Measurements from ENCODE around the gene NLRC4.
"Not testable (repeated sequence)": the region's sequence is repeated elsewhere in the genome, so short reads cannot be mapped to it uniquely, and the experiment has no call there.

Gene NLRC4

DNA sequence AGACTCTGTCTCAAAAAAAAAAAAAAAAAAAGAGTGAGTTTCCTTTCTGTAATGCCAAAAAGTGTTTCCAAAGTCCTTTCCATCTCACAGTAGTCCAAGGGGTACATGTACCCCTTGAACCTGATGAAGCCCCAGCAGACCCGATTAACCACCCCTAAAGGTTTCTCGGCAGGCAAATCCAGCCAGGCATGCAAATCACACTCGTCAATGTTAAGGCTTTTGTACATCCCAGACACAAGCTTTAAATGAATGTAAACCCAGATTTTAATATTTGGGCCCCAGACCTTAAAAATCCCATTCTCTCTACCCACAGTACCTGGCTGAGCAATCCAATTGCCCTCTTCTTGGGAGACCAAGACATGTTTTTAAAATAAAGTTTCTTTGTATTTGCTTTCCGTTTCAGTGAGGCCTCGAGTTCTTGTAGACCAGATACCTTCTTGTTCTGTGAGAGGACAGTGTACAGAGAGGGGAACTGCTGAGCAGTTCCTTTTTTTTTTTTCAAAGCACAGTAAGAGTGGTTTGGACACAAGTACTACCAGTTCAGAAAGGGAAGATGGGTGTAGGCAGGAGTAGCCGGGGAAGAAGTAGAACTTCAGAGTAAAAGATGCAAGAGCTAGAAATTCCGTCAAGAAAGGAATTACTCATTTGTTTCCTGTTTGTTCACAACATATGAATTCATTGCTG lies at the start of gene NLRC4:
Gene NLRC4, minus strand, starts transcription at position 465 of the 684 bp plus-strand sequence. CDS start 8,111 bp downstream, outside the sequence.
- DNase-seq = no peak
- intact Hi-C loops (cut with DNase I) = no loop called here

- DNase-seq = no peak
- intact Hi-C loops (cut with DNase I) = no loop called here
Measured at GRCh38 chr2:32310577-32310976, 45.9 kb upstream of the NLRC4 start.

DNA sequence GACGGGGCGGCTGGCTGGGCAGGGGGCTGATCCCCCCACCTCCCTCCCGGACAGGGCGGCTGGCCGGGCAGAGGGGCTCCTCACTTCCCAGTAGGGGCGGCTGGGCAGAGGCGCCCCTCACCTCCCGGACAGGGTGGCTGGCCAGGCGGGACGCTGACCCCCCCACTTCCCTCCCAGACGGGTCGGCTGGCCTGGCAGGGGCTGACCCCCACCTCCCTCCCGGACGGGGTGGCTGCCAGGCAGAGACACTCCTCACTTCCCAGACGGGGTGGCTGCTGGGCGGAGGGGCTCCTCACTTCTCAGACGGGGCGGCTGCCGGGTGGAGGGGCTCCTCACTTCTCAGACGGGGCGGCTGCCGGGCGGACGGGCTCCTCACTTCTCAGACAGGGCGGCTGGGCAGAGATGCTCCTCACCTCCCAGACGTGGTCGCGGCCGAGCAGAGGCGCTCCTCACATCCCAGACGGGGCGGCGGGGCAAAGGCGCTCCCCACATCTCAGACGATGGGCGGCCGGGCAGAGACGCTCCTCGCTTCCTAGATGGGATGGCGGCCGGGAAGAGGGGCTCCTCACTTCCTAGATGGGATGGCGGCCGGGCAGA lies 29.4 kb upstream of the NLRC4 start:
- intact Hi-C loops (cut with DNase I); DNase-seq: not testable (repeated sequence)

GRCh38 chr2:32293493-32293892 lies 28.8 kb upstream of the NLRC4 start:
- intact Hi-C loops (cut with DNase I); DNase-seq: not testable (repeated sequence)

- intact Hi-C loops (cut with DNase I) = no loop called here
- no peak for DNase-seq
Measured at GRCh38 chr2:32291746-32292145, 27.1 kb upstream of the NLRC4 start.

- intact Hi-C loops (cut with DNase I) = no loop called here
- no peak for DNase-seq
Measured at GRCh38 chr2:32290000-32290339, 25.3 kb upstream of the NLRC4 start.

GRCh38 chr2:32289165-32289999 lies 24.7 kb upstream of the NLRC4 start:
- intact Hi-C loops (cut with DNase I) = no loop called here
- no peak for DNase-seq

DNA sequence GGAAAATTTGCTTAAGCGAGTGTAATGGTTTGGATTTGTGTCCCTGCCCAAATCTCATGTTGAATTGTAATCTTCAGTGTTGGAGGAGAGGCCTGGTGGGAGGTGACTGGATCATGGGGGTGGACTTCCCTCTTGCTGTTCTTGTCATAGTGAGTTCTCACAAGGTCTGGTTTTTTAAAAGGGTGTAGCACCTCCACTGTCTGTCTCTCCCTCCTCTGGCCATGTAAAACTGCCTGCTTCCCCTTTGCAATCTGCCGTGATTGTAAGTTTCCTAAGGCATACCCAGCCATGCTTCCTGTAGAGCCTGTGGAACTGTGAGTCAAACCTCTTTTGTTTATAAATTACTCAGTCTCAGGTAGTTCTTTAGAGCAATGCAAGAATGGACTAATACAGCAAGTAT lies 19.6 kb upstream of the NLRC4 start:
- no peak for DNase-seq
- intact Hi-C loops (cut with DNase I) = no loop called here

GRCh38 chr2:32278478-32278853 lies 13.8 kb upstream of the NLRC4 start:
- intact Hi-C loops (cut with DNase I) = loop anchor here (5.0 kb wide), 1 partner anchor 79 kb away; the partner anchor contains the start of gene BIRC6
- no peak for DNase-seq

DNA sequence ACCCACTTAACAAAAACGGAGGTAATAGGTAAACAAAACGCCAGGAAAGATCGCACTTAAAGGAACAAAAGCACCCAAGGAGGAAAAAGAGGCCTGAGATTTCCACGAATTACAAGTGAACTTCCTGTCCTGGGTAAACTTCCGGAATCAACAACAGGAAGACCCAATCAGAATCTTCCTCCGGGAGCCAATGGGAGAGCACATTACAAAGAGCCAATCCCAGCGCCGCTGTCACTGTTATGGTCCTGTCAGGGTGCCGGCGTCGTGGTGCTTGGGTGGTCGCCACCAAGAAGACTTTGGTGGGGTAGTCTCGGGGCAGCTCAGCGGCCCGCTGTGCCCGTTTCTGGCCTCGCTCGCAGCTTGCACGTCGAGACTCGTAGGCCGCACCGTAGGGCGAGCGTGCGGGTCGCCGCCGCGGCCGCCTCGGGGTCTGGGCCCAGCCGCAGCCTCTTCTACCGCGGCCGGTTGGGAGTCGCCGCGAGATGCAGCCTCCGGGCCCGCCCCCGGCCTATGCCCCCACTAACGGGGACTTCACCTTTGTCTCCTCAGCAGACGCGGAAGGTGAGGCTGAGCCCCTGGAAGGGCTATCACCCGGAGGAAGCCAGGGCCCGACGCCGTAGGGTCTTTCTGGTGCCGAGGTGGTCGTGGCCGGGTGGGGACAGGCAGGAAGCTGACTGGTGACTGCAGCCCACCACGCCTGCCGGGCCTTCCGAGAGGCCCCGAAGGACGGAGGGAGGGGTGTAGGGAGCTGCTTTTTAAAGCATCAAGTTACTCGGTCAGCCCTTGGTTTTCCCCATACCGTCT lies 13.2 kb upstream of the NLRC4 start, which contains the start of gene YIPF4:
Gene YIPF4, plus strand, starts transcription at position 231 of the 804 bp plus-strand sequence. Its CDS starts 252 bp downstream, at position 483.
- DNase-seq = peak; percentile 76 to 97 (median 84)
- intact Hi-C loops (cut with DNase I) = loop anchor here (5.0 kb wide), 1 partner anchor 79 kb away; the partner anchor contains the start of gene BIRC6

DNA sequence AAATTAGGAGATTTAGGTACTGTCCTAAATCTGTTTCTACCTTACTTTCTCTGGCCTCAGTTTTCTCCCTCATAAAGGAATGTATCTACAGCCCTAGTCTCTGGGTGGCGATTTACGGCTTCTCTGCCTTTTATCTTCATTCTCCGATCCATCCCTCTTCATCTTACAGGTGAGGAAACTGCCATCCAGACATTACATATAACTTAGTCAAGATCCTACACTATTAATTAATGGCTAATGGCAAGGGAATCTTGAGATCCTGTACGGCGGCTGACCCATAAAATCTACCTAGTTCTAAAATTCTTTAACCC lies 12.6 kb upstream of the NLRC4 start:
- intact Hi-C loops (cut with DNase I) = loop anchor here (5.0 kb wide), 1 partner anchor 80 kb away; the partner anchor contains the start of gene BIRC6
- no peak for DNase-seq

DNA sequence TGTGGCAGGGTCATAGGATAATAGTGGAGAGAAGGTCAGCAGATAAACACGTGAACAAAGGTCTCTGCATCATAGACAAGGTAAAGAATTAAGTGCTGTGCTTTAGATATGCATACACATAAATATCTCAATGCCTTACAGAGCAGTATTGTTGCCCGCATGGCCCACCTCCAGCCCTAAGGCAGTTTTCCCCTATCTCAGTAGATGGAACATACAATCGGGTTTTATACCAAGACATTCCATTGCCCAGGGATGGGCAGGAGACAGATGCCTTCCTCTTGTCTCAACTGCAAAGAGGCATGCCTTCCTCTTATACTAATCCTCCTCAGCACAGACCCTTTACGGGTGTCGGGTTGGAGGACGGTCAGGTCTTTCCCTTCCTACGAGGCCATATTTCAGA lies 11.1 kb upstream of the NLRC4 start:
- intact Hi-C loops (cut with DNase I) = loop anchor here (5.0 kb wide), 1 partner anchor 82 kb away; the partner anchor contains the start of gene BIRC6

DNA sequence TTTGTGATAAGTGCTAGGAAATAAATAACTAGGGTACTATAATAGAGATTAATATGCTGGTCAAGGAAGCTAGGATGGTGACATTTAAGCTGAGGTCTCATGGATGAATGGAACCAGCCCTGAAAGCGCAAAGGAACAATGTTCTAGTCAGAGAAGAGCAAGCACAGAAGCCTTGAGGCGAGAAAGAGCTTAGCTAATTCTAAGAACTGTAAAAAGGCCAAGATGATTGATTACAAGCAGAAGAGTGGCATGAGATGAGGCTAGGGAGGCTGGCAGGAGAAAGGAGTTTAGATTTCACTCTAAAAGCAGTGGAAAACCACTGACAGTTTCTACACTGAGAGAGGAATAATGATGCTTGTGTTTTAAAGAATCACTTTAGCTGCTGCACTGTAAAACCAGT lies 9.6 kb upstream of the NLRC4 start:
- DNase-seq = no peak
- intact Hi-C loops (cut with DNase I) = no loop called here

More for the DNA sequence above, 11.1 kb upstream of the NLRC4 start:
- not testable (repeated sequence) for DNase-seq

DNA sequence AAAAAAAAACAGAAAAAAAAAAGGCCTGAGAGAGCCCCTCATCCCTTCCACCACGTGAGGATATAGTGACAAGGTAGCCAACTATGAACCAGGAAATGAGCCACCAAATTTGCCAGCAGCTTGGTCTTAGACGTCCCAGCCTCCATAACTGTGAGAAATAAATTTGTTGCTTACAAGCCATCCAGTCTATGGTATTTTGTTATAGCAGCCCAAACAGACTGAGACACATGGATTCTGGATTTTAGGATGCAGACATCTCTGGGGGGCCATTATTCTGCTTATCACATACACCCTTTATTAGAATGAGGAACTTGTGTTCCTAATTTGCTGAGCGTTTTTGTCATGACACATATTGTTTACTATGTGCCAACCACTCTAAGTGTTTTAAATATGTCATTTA lies 7.6 kb upstream of the NLRC4 start:
- intact Hi-C loops (cut with DNase I) = no loop called here
- DNase-seq = no peak

DNA sequence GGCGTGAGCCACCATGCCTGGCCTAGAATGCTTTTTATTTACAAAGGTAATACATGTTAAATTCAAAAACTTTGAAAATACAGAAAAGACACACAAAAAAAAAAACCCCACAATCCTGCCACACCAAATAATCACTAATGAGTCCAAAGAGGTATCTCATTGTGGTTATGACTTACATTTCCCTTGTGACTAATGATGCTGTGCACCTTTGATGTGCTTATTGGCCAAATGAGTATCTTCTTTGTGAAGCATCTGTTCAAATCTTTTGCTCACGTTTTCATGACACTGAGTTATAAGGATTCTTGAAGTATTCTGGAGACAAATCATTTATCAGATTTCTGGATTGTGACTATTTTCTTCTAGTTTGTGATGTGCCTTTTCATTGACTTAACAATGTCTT lies 6.4 kb upstream of the NLRC4 start:
- intact Hi-C loops (cut with DNase I) = no loop called here
- no peak for DNase-seq

- intact Hi-C loops (cut with DNase I) = no loop called here
- no peak for DNase-seq
Measured at GRCh38 chr2:32262105-32262504, 2.6 kb downstream of the NLRC4 start.

DNA sequence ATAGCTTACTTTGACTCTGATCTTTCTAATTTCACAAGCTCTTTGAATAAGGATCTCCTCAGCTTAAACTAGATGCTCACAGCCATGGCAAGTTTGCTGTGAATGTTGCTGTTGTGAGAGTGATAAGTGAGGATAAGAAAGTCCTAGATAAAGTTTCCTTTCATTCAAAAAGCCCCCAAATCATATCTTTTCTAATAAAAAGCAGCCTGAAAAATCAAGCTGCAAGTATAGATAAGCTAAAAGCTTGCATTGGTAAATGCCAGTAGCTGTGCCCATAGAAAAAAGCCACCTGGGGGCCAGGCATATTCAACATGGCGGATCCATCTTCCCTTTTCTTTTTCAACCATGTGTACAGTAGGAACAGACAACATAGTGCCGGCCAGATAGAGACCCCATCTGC lies 4.3 kb downstream of the NLRC4 start:
- intact Hi-C loops (cut with DNase I) = no loop called here
- no peak for DNase-seq

DNA sequence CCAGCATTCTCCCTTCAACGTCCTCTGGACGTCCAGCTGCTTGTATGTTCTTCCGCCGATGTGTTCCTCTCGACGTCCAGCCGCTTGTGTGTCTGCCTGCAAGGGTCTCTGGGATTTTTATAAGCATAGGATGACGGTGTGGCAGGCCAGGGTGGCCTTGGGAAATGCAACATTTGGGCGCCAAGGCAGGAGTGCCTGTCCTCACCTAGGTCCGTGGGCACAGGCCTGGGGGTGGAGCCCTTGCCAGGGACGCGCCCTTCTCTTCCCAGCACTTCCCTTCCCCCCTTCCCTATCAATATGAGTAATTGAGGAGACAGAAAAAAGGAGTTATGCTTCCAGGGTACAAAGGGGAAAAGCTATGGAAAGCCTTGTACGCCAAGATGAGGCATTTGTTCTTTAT lies 6.4 kb downstream of the NLRC4 start:
- intact Hi-C loops (cut with DNase I) = no loop called here
- DNase-seq = no peak

GRCh38 chr2:32250290-32250689 lies 14.4 kb downstream of the NLRC4 start:
- DNase-seq = no peak
- intact Hi-C loops (cut with DNase I) = no loop called here

DNA sequence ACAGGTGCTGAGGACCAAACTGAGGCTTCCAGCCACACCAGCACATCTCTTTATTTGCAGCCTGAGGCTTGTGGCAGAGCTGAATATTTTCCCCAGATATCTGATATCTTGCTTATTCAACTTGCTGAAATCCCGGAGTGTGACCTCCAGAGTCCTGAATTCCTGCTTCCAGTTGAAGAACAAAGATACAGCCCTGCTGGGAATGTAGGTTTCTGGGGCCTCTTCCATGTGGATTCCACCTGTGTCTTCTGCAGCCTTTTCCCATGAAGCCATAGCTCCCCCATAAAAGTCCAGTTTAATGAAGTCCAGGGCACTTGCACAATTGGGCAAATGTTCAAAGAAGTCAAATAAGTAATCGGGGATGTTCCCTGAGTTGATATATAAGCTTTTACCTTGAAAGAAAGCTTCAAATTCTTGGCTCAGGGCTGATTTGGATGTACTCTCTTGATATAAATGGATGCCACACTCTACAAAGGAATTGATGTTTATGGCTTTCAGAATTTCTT lies 14.9 kb downstream of the NLRC4 start:
- no peak for DNase-seq
- intact Hi-C loops (cut with DNase I) = no loop called here
